Mucosa of rectum (tissue), 2 donors: ENCODE measurements around the gene PPHLN1.
"Not testable (repeated sequence)": the region's sequence is repeated elsewhere in the genome, so short reads cannot be mapped to it uniquely, and the experiment has no call there.

Experiments used
- H3K27ac ChIP-seq, 2 donors: one replicate each; pipeline ENCODE4 v1.7.0; 2013; ENCODE audit warnings: inconsistent platforms in 2 of 2, low read depth in 2 of 2, low read length in 2 of 2
- H3K27me3 ChIP-seq, 2 donors: one replicate each; pipeline ENCODE4 v1.7.0; 2013; ENCODE audit warnings: low read length in 2 of 2; ENCODE audit not compliant: control insufficient read depth in 2 of 2, insufficient read depth in 2 of 2
- H3K36me3 ChIP-seq, 2 donors: one replicate each; pipeline ENCODE4 v1.7.0; 2013; ENCODE audit warnings: low read length in 2 of 2; ENCODE audit not compliant: control insufficient read depth in 2 of 2, insufficient read depth in 2 of 2
- H3K4me1 ChIP-seq, 2 donors: one replicate each; pipeline ENCODE4 v1.7.0; 2013; ENCODE audit warnings: low read length in 2 of 2, mild to moderate bottlenecking in 1 of 2; ENCODE audit not compliant: control insufficient read depth in 2 of 2, insufficient read depth in 2 of 2
- H3K4me3 ChIP-seq, 2 donors: one replicate each; pipeline ENCODE4 v1.7.0; 2013; ENCODE audit warnings: low read length in 2 of 2
- H3K9ac ChIP-seq, 2 donors: one replicate each; pipeline ENCODE4 v1.7.0; 2013; ENCODE audit warnings: low read length in 2 of 2, low read depth in 1 of 2, mild to moderate bottlenecking in 1 of 2
- H3K9me3 ChIP-seq, 2 donors: one replicate each; pipeline ENCODE4 v1.7.0; 2013; ENCODE audit warnings: low read length in 2 of 2; ENCODE audit not compliant: control insufficient read depth in 2 of 2
- donor health status: healthy.
- donor health status: Normal muscosa, but diverticular disease.

PPHLN1 gene

DNA sequence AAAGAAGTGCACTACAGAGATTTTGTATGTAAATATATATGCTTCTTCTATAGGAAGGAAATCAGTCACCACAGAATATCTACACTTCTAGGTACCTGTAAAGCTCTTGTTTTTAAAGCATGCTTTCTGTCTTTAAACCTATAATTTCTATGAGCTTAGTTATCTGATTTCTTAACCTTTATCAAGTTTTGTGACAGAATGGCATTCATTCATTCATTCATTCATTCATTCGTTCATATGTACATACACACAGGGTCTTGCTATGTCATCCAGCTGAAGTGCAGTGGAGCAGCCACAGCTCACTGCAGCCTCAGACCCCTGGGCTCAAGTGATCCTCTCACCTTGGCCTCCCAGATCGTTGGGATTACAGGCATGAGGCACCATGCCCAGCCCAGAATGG, 16.1 kb downstream of the PPHLN1 start:
- peaks cover 0 to 2% of the 10 kb centered on the region in 2 donors for H3K36me3 ChIP-seq
- no peaks in the 10 kb centered on the region for H3K4me1 ChIP-seq
- H3K9me3 ChIP-seq, result no peaks in the 10 kb centered on the region
- H3K9ac ChIP-seq, result no peak overlapping the region
- no peak overlapping the region for H3K4me3 ChIP-seq
- H3K27ac ChIP-seq, result no peak overlapping the region
- H3K27me3 ChIP-seq, result no peaks in the 10 kb centered on the region

DNA sequence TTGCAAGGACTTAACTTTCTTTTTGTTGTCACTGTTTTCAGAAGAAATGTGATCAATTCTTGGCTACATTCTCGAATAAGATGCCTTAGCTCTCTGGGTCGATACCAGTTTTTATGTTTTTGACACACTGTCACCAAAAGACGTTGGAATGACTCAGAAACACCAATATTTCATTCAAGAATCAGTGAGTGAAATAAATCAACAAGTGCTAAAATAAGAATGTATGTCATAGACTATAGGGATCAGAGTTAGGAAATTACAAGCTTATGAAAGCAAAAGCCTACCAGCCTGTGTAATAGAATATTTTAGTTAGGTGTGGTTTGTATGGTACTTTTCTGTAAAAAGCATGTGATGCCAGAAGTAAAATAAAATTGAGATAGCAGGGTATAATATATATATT, 17.8 kb downstream of the PPHLN1 start:
- H3K4me3 ChIP-seq, result no peak overlapping the region
- H3K9ac ChIP-seq, result no peak overlapping the region
- no peaks in the 10 kb centered on the region for H3K36me3 ChIP-seq
- no peaks in the 10 kb centered on the region for H3K27me3 ChIP-seq
- H3K9me3 ChIP-seq, result no peaks in the 10 kb centered on the region
- no peak overlapping the region for H3K27ac ChIP-seq
- H3K4me1 ChIP-seq, result no peaks in the 10 kb centered on the region

DNA sequence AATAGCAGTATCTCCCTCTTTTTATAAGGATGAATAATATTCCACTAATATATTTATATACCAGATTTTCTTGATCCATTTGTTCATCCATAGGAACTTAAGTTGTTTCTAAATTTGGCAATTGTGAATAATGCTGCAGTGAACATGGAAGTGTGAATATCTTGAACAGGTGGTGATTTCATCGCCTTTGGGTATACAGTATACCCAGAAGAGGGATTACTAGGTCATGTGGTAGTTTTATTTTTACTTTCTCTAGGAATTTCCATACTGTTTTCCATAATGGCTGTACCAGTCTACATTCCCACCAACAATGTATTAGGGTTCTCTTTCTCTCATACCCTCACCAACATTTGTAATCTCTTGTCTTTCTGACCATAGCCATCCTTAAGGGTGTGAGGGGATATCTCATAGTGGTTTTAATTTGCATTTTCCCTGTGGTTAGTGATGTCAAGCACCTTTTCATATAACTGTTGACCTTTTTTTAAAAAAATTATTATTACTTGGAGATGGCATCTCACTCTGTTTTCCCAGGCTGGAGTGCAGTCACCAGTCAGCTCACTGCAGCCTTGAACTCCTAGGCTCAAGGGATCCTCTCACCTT, 20.5 kb downstream of the PPHLN1 start:
- Histone ChIP-seq H3K36me3 (no peaks in the 10 kb centered on the region), H3K4me3 (no peak overlapping the region), H3K9ac (no peak overlapping the region), H3K27me3 (no peaks in the 10 kb centered on the region), H3K4me1 (no peaks in the 10 kb centered on the region), H3K27ac (no peak overlapping the region), H3K9me3 (no peaks in the 10 kb centered on the region)

GRCh38 chr12:42349119-42350020, 23.4 kb downstream of the PPHLN1 start:
- not testable (repeated sequence) for H3K9me3 ChIP-seq, H3K4me3 ChIP-seq, H3K27ac ChIP-seq, H3K4me1 ChIP-seq, H3K36me3 ChIP-seq, H3K9ac ChIP-seq, H3K27me3 ChIP-seq

DNA sequence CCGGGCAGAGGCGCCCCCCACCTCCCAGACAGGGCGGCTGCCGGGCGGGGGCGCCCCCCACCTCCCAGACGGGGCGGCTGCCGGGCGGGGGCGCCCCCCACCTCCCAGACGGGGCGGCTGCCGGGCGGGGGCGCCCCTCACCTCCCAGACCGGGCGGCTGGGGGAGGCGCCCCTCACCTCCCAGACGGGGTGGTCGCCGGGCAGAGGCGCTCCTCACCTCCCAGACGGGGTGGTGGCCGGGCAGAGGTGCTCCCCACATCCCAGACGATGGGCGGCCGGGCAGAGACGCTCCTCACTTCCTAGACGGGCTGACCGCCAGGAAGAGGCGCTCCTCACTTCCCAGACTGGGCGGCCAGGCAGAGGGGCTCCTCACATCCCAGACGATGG, 24.0 kb downstream of the PPHLN1 start:
- H3K4me1 ChIP-seq, H3K4me3 ChIP-seq, H3K27me3 ChIP-seq, H3K27ac ChIP-seq, H3K9me3 ChIP-seq, H3K36me3 ChIP-seq, H3K9ac ChIP-seq: not testable (repeated sequence)

GRCh38 chr12:42356344-42356743, 30.4 kb downstream of the PPHLN1 start:
- Histone ChIP-seq H3K4me1 (no peaks in the 10 kb centered on the region), H3K36me3 (peaks cover 14 to 20% of the 10 kb centered on the region in 2 donors), H3K9ac (no peak overlapping the region), H3K4me3 (no peak overlapping the region), H3K9me3 (no peaks in the 10 kb centered on the region), H3K27ac (no peak overlapping the region), H3K27me3 (no peaks in the 10 kb centered on the region)

- H3K9me3 ChIP-seq, result no peaks in the 10 kb centered on the region
- H3K27ac ChIP-seq, result no peak overlapping the region
- H3K9ac ChIP-seq, result no peak overlapping the region
- H3K4me1 ChIP-seq, result peaks cover 0 to 2% of the 10 kb centered on the region in 2 donors
- H3K36me3 ChIP-seq, result peaks cover 5 to 13% of the 10 kb centered on the region in 2 donors
- H3K27me3 ChIP-seq, result no peaks in the 10 kb centered on the region
- no peak overlapping the region for H3K4me3 ChIP-seq
Measured at GRCh38 chr12:42360747-42361403, 34.9 kb downstream of the PPHLN1 start.

DNA sequence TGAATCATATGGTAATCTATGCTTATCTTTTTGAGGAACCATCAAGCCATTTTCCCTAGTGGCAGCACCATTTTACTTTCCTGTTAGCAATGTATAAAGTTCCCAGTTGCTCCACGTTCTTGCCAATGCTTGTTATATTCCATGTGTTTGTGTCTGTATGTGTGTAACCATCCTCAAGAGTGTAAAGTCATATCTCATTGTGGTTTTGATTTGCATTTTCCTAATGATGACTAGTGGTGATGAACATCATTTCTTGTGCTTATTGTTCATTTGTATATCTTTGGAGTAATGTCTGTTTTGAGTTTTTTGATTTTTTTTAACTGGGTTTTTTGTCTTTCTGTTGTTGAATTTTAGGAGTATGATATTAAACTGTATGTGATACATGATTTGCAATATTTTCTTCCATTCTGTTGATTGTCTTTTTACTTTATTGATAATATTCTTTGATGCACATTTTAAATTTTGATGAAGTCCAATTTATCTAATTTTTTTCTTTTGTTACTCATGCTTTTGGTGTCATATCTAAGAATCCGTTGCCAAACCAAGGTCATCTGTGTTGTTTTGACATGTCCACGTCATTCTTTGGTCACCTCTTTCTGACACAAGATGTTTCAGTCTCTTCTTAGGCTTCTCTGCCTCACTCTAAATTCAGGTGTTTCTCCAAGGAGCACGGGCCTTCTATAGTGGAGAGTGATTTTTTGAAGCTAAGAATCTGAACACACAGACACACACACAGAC, 36.1 kb downstream of the PPHLN1 start:
- Histone ChIP-seq H3K4me1 (peaks cover 0 to 2% of the 10 kb centered on the region in 2 donors), H3K27me3 (no peaks in the 10 kb centered on the region), H3K36me3 (peaks cover 0 to 5% of the 10 kb centered on the region in 2 donors), H3K4me3 (no peak overlapping the region), H3K27ac (no peak overlapping the region), H3K9ac (no peak overlapping the region), H3K9me3 (no peaks in the 10 kb centered on the region)

GRCh38 chr12:42362647-42363260, 36.8 kb downstream of the PPHLN1 start:
- Histone ChIP-seq H3K36me3 (peaks cover 0 to 2% of the 10 kb centered on the region in 2 donors), H3K27ac (no peak overlapping the region), H3K4me1 (peaks cover 0 to 2% of the 10 kb centered on the region in 2 donors), H3K27me3 (no peaks in the 10 kb centered on the region), H3K4me3 (no peak overlapping the region), H3K9me3 (no peaks in the 10 kb centered on the region), H3K9ac (no peak overlapping the region)
